ENCODE results near the gene MAP4K3. TPM values are rescaled to one million over a fixed set of nuclear protein-coding genes. Genes with fewer than 3 reads are reported as not detected.

The MAP4K3 gene
- total RNA-seq, 1 donor from 2014 or later, result 58.1 TPM

- peaks cover 30% of the 10 kb centered on the region for H3K4me1 Mint-ChIP-seq (ENCODE audit: low read depth, unreplicated experiment)
- H3K4me3 Mint-ChIP-seq (ENCODE audit: unreplicated experiment), result no peak overlapping the region
- H3K36me3 ChIP-seq (ENCODE audit: insufficient read depth, low read length), result no peaks in the 10 kb centered on the region
- no peaks in the 10 kb centered on the region for H3K27me3 ChIP-seq (ENCODE audit: insufficient read depth, low read length)
- no peak overlapping the region for H3K9ac ChIP-seq (ENCODE audit: low read length)
- no peaks in the 10 kb centered on the region for H3K27me3 Mint-ChIP-seq (ENCODE audit: low read depth, unreplicated experiment)
- peaks cover 18% of the 10 kb centered on the region for H3K36me3 Mint-ChIP-seq (ENCODE audit: low read depth, unreplicated experiment)
- peaks cover 7% of the 10 kb centered on the region for H3K4me1 ChIP-seq (ENCODE audit: insufficient read depth, low read length)
- H3K9me3 Mint-ChIP-seq (ENCODE audit: unreplicated experiment), result peaks cover 13% of the 10 kb centered on the region
- no peaks in the 10 kb centered on the region for H4K20me1 ChIP-seq (ENCODE audit: insufficient read depth, low read length)
- no peaks in the 10 kb centered on the region for H3K79me2 ChIP-seq (ENCODE audit: insufficient read depth, low read length)
- no peaks in the 10 kb centered on the region for H3K9me3 ChIP-seq (ENCODE audit: insufficient read depth, low read depth, low read length)
- DNase-seq (ENCODE audit: low read depth) (no peak), FAIRE-seq (no peak)
- TF ChIP-seq EZH2 (IDR thresholded peaks at IDR 0.05; ENCODE audit: insufficient read depth, low read length) (no peak), CTCF (IDR thresholded peaks at IDR 0.05; ENCODE audit: insufficient read depth, low read depth, low read length) (no peak)
- H3K27ac ChIP-seq (ENCODE audit: low read depth, low read length), result no peak overlapping the region
- H3K4me3 ChIP-seq (ENCODE audit: insufficient read depth, low read depth, low read length), result no peak overlapping the region
- H3K4me2 ChIP-seq (ENCODE audit: low read length), result no peak overlapping the region
- H3K27ac Mint-ChIP-seq (ENCODE audit: unreplicated experiment), result no peak overlapping the region
- no peak overlapping the region for H2AFZ ChIP-seq (ENCODE audit: low read depth, low read length)
Measured at GRCh38 chr2:39479053-39479670, 42.1 kb upstream of the MAP4K3 start.

- H3K36me3 ChIP-seq (ENCODE audit: insufficient read depth, low read length), result no peaks in the 10 kb centered on the region
- peaks cover 3% of the 10 kb centered on the region for H3K4me1 ChIP-seq (ENCODE audit: insufficient read depth, low read length)
- peaks cover 16% of the 10 kb centered on the region for H3K4me1 Mint-ChIP-seq (ENCODE audit: low read depth, unreplicated experiment)
- H2AFZ ChIP-seq (ENCODE audit: low read depth, low read length), result no peak overlapping the region
- no peak for TF ChIP-seq EZH2 (IDR thresholded peaks at IDR 0.05; ENCODE audit: insufficient read depth, low read length)
- H3K27ac ChIP-seq (ENCODE audit: low read depth, low read length), result no peak overlapping the region
- H3K4me3 Mint-ChIP-seq (ENCODE audit: unreplicated experiment), result no peak overlapping the region
- no peak overlapping the region for H3K27ac Mint-ChIP-seq (ENCODE audit: unreplicated experiment)
- peaks cover 13% of the 10 kb centered on the region for H3K9me3 Mint-ChIP-seq (ENCODE audit: unreplicated experiment)
- H3K27me3 Mint-ChIP-seq (ENCODE audit: low read depth, unreplicated experiment), result no peaks in the 10 kb centered on the region
- no peaks in the 10 kb centered on the region for H3K27me3 ChIP-seq (ENCODE audit: insufficient read depth, low read length)
- no peak overlapping the region for H3K4me2 ChIP-seq (ENCODE audit: low read length)
- H3K9ac ChIP-seq (ENCODE audit: low read length), result no peak overlapping the region
- no peak for FAIRE-seq
- no peaks in the 10 kb centered on the region for H3K9me3 ChIP-seq (ENCODE audit: insufficient read depth, low read depth, low read length)
- H3K36me3 Mint-ChIP-seq (ENCODE audit: low read depth, unreplicated experiment), result peaks cover 18% of the 10 kb centered on the region
- H4K20me1 ChIP-seq (ENCODE audit: insufficient read depth, low read length), result no peaks in the 10 kb centered on the region
- H3K79me2 ChIP-seq (ENCODE audit: insufficient read depth, low read length), result no peaks in the 10 kb centered on the region
- H3K4me3 ChIP-seq (ENCODE audit: insufficient read depth, low read depth, low read length), result no peak overlapping the region
- no peak for DNase-seq (ENCODE audit: low read depth)
Measured at GRCh38 chr2:39476524-39476923, 39.4 kb upstream of the MAP4K3 start.

GRCh38 chr2:39475006-39475405 is 37.9 kb upstream of the MAP4K3 start:
- Mint-ChIP-seq H3K36me3 (ENCODE audit: low read depth, unreplicated experiment) (peaks cover 18% of the 10 kb centered on the region), H3K4me3 (ENCODE audit: unreplicated experiment) (no peak overlapping the region), H3K9me3 (ENCODE audit: unreplicated experiment) (peaks cover 13% of the 10 kb centered on the region), H3K27me3 (ENCODE audit: low read depth, unreplicated experiment) (no peaks in the 10 kb centered on the region), H3K4me1 (ENCODE audit: low read depth, unreplicated experiment) (peaks cover 28% of the 10 kb centered on the region), H3K27ac (ENCODE audit: unreplicated experiment) (no peak overlapping the region)
- no peaks in the 10 kb centered on the region for H3K27me3 ChIP-seq (ENCODE audit: insufficient read depth, low read length)
- no peaks in the 10 kb centered on the region for H4K20me1 ChIP-seq (ENCODE audit: insufficient read depth, low read length)
- no peak overlapping the region for H3K27ac ChIP-seq (ENCODE audit: low read depth, low read length)
- H2AFZ ChIP-seq (ENCODE audit: low read depth, low read length), result no peak overlapping the region
- H3K4me3 ChIP-seq (ENCODE audit: insufficient read depth, low read depth, low read length), result no peak overlapping the region
- peaks cover 9% of the 10 kb centered on the region for H3K4me1 ChIP-seq (ENCODE audit: insufficient read depth, low read length)
- H3K9me3 ChIP-seq (ENCODE audit: insufficient read depth, low read depth, low read length), result no peaks in the 10 kb centered on the region
- no peaks in the 10 kb centered on the region for H3K36me3 ChIP-seq (ENCODE audit: insufficient read depth, low read length)
- no peak overlapping the region for H3K9ac ChIP-seq (ENCODE audit: low read length)
- TF ChIP-seq EZH2 (IDR thresholded peaks at IDR 0.05; ENCODE audit: insufficient read depth, low read length), result no peak
- TF ChIP-seq CTCF (IDR thresholded peaks at IDR 0.05; ENCODE audit: insufficient read depth, low read depth, low read length), result no peak
- FAIRE-seq, result no peak
- H3K79me2 ChIP-seq (ENCODE audit: insufficient read depth, low read length), result no peaks in the 10 kb centered on the region
- H3K4me2 ChIP-seq (ENCODE audit: low read length), result no peak overlapping the region
- no peak for DNase-seq (ENCODE audit: low read depth)

Data from astrocyte (in vitro differentiated cells and primary cell).